Cardiac atrium fibroblast (primary cell): Measurements from ENCODE around the gene ENO2. TPM values are rescaled to one million over a fixed set of nuclear protein-coding genes. Genes with fewer than 3 reads are reported as not detected.

Experiments
- total RNA-seq: library from RNA; depleted of rRNA; stranded (reverse); fragments of >200 nt; gene quantifications from 2 replicates; pipeline ENCODE4 v1.2.3, GENCODE V29; 2015

The ENO2 gene
- 35.2 and 59.6 TPM in 2 replicates for total RNA-seq

GRCh38 chr12:6914246-6914946 is at the start of gene ENO2:
TSS of gene ENO2 (plus strand) at chr12:6914580. CDS start at chr12:6915833, 1,253 bp downstream.

GRCh38 chr12:6867413-6868210 is 46.8 kb upstream of the ENO2 start, which contains the start of gene TPI1:
TSS of gene TPI1 (plus strand) at chr12:6867531. CDS start at chr12:6867567, 36 bp downstream.

GRCh38 chr12:6873094-6874014 is 41.0 kb upstream of the ENO2 start, which contains the start of gene SPSB2:
TSS of gene SPSB2 (minus strand) at chr12:6873303. CDS start at chr12:6872901, 402 bp downstream.

GRCh38 chr12:6904280-6905276 is 9.8 kb upstream of the ENO2 start, which contains the start of gene LRRC23:
TSS of gene LRRC23 (plus strand) at chr12:6904822. CDS start at chr12:6905634, 812 bp downstream.

GRCh38 chr12:6927379-6928021 is 13.1 kb downstream of the ENO2 start, which contains the start of gene ATN1:
TSS of gene ATN1 (plus strand) at chr12:6927959. CDS start at chr12:6934002, 6,043 bp downstream.

GRCh38 chr12:6943722-6944380 is 29.5 kb downstream of the ENO2 start, which contains the start of the genes C12orf57 and RNU7-1:
TSS of gene C12orf57 (plus strand) at chr12:6944022. CDS start at chr12:6944122, 100 bp downstream.
TSS of gene RNU7-1 (plus strand) at chr12:6943816.

GRCh38 chr12:6950811-6951540 is 36.6 kb downstream of the ENO2 start, which contains the start of gene PTPN6:
TSS of gene PTPN6 (plus strand) at chr12:6951356. CDS start at chr12:6951513, 157 bp downstream.

Other genes starting within 250 kb of the ENO2 start
- gene ZNF384, start 225.2 kb upstream of the ENO2 start, total RNA-seq, result 25.1 and 33.4 TPM in 2 replicates
- not detected in 2 replicates for gene PIANP, start 213.8 kb upstream of the ENO2 start, total RNA-seq
- 85.7 and 96.7 TPM in 2 replicates for gene COPS7A, start 190.5 kb upstream of the ENO2 start, total RNA-seq
- gene MLF2, start 161.4 kb upstream of the ENO2 start, total RNA-seq, result 194 and 295 TPM in 2 replicates
- gene PTMS, start 148.2 kb upstream of the ENO2 start, total RNA-seq, result 162 and 171 TPM in 2 replicates
- gene LAG3, start 142.1 kb upstream of the ENO2 start, total RNA-seq, result 0.16 TPM in 1 of 2 replicates, not detected in the other
- 2.6 and 2.9 TPM in 2 replicates for gene CD4, start 125.1 kb upstream of the ENO2 start, total RNA-seq
- 2.6 and 7.0 TPM in 2 replicates for gene GPR162, start 92.8 kb upstream of the ENO2 start, total RNA-seq
- gene P3H3, start 86.2 kb upstream of the ENO2 start, total RNA-seq, result 33.7 and 53.1 TPM in 2 replicates
- gene GNB3, start 73.7 kb upstream of the ENO2 start, total RNA-seq, result 2.5 TPM in 1 of 2 replicates, not detected in the other
- gene CDCA3, start 63.3 kb upstream of the ENO2 start, total RNA-seq, result 8.3 and 16.2 TPM in 2 replicates
- gene USP5, start 62.4 kb upstream of the ENO2 start, total RNA-seq, result 48.9 and 59.5 TPM in 2 replicates
- 2,290 and 2,319 TPM in 2 replicates for gene TPI1, start 47.0 kb upstream of the ENO2 start, total RNA-seq
- gene SPSB2, start 41.3 kb upstream of the ENO2 start, total RNA-seq, result 2.4 and 3.8 TPM in 2 replicates
- gene LRRC23, start 9.8 kb upstream of the ENO2 start, total RNA-seq, result 7.2 and 8.1 TPM in 2 replicates
- gene ATN1, start 13.4 kb downstream of the ENO2 start, total RNA-seq, result 11.5 and 19.7 TPM in 2 replicates
- not detected in 2 replicates for gene RNU7-1, start 29.2 kb downstream of the ENO2 start, total RNA-seq
- 260 and 364 TPM in 2 replicates for gene C12orf57, start 29.4 kb downstream of the ENO2 start, total RNA-seq
- under 0.01 TPM in 1 of 2 replicates, not detected in the other for gene PTPN6, start 36.8 kb downstream of the ENO2 start, total RNA-seq
- gene PHB2, start 56.1 kb downstream of the ENO2 start, total RNA-seq, result 224 and 241 TPM in 2 replicates
- 20.4 and 34.0 TPM in 2 replicates for gene EMG1, start 56.3 kb downstream of the ENO2 start, total RNA-seq
- gene LPCAT3, start 103.9 kb downstream of the ENO2 start, total RNA-seq, result 26.4 and 29.3 TPM in 2 replicates
- 143 and 352 TPM in 2 replicates for gene C1S, start 146.1 kb downstream of the ENO2 start, total RNA-seq
- gene C1R, start 177.9 kb downstream of the ENO2 start, total RNA-seq, result 266 and 542 TPM in 2 replicates
- gene C1RL, start 194.6 kb downstream of the ENO2 start, total RNA-seq, result 37.0 and 126 TPM in 2 replicates
- gene RBP5, start 214.3 kb downstream of the ENO2 start, total RNA-seq, result not detected in 2 replicates
- 6.1 and 13.1 TPM in 2 replicates for gene CLSTN3, start 215.8 kb downstream of the ENO2 start, total RNA-seq